WI38 (cell line): ENCODE results near the gene CLECL1.

Source experiments
- H3K4me3 ChIP-seq: 2 replicates; pipeline ENCODE4 v1.5.1; 2011; ENCODE audit warnings: low read depth, mild to moderate bottlenecking, control low read depth, low read length
- CTCF ChIP-seq: IDR thresholded peaks from 2 replicates; pipeline ENCODE4 v1.5.1; 2012; ENCODE audit warnings: low read depth, mild to moderate bottlenecking, control low read depth, low read length

CLECL1 gene

DNA sequence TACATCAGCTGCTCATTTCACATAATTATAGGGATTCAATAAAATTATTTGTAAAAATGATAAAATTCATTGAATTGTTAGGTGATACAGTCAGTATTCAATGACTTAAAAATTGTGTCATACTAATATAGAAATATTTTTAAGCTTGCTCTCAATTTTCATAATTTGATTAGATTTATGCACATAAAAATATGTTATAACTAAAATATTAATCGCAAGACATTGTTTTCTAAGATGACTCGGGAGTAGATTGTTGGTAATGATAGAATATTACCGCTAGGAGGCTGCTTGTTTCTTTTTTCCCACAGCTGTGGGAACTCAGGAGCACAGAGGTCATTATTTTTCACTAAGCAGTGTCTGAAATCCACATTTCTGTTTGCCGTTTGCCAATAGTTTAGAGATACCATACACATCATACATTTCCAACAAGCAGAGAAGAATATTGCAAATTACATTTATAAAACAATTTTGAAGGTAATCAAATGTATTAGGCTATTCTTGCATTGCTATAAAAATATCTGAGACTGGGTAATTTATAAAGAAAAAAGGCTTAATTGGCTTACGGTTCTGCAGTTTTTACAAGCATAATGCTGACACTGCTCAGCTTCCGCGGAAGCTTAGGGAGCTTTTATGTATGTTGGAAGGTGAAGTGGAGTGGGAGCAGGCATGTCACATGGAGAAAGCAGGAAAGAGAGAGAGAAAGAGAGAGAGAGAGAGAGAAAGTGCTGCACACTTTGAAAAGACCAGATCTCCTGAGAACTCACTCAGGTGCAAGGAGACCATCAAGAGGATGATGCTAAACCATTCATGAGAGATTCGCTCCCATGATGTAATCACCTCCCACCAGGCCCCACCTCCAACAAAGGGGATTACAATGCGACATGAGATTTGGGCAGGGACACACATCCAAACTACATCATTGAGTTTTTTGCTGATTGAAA, 18.6 kb upstream of the CLECL1 start:
- H3K4me3 ChIP-seq: no peak overlapping the region
- TF ChIP-seq CTCF: 0 out of 2 replicates have a peak, but pooled peaks have one; percentile 11

DNA sequence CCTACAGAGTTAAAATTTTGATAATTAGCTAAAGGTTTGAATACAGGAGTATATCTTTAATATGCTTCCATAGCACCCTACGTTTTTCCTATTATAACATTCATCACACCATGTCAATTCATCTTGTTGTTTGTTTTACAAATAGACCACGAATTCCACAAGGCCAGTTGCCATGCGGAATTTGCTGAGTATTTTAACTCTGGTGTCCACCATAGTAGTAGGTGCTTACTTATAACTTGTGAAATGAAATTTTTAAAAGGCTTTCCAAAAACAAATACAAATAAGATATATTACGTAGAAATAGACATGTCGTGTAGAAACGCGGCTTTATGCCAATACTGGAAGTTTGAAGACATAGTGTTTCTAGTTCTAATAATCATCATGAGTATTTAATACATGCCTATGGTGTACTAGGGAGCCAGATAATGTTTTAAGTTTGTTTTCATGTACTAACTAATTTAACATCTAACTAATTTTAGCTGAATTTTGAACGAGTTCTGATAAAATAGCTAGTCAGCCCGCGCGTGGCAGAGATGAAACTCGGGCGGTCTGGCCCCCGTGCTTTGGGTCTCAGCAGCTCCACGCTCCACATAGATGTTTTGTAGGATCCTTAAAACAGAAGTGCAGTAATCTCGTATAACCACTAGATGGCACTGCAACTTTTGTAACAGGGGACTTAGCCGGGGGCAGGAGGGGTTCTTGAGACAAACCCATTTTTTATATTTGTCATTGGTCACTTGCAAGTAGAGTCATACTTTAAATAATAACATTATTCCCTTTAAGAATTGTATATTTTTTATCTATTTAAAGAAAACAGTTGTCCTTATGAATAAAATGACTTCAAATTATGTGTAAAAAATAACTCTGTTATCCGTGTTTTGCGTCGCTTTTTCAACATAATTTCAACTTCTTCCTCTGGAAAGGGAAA, 17.6 kb upstream of the CLECL1 start:
- no peak overlapping the region for H3K4me3 ChIP-seq

DNA sequence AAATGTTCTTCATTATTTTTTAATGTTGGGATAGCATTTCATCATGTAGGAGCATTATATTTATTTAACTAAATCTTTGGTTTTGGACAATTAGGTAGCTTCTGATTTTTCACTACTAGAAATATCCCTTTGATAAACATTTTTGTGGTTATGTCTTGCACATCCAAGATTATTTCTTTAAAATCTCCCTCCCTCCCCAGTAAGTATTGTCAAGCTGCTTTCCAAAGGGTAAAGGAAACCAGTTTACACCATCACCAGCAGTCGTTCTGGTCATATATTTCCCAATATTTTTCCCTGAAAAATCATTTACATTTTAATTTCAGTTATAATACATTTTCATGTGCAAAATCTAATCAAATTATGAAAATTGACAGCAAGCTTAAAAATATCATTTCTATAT, 16.7 kb upstream of the CLECL1 start:
- no peak for TF ChIP-seq CTCF
- no peak overlapping the region for H3K4me3 ChIP-seq

More for the DNA sequence above, 17.6 kb upstream of the CLECL1 start:
- TF ChIP-seq CTCF: peak; percentile 58; the same call in 1 of the 2 replicates

GRCh38 chr12:9745199-9745598, 12.3 kb upstream of the CLECL1 start:
- TF ChIP-seq CTCF: no peak
- H3K4me3 ChIP-seq: no peak overlapping the region

GRCh38 chr12:9742661-9743060, 9.8 kb upstream of the CLECL1 start:
- H3K4me3 ChIP-seq: no peak overlapping the region
- no peak for TF ChIP-seq CTCF

DNA sequence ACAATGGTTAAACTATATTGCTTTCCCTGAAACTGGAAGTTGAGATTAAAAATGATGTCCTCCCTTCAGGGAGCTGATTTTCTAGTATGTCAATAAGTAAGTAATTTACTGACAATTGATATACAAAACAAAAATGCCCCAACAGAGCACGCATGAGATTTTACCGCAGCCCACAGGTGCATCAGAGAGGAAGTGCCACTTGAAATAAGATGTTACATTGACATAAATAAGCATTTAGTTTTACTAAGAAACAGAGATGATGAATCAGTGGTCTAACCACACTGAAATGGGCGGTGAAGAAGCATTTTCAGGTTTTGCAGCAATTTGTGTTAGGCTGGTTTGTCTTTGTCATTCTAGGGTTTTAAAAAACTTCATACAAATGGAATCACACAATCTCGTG, 8.8 kb upstream of the CLECL1 start:
- no peak for TF ChIP-seq CTCF
- H3K4me3 ChIP-seq: no peak overlapping the region
